Frontal cortex (tissue), 4 donors: ENCODE data around the gene FN1. TPM values are rescaled to one million over a fixed set of nuclear protein-coding genes. Genes with fewer than 3 reads are reported as not detected.
A peak's percentile ranks its signal among the peaks of the same experiment; 100 is the strongest.
"Not testable (repeated sequence)": the region's sequence is repeated elsewhere in the genome, so short reads cannot be mapped to it uniquely, and the experiment has no call there.

ENCODE experiments used
- DNase-seq, 2 donors: peaks; one replicate each; pipeline ENCODE4 v3.0.0; 2012; ENCODE audit warnings: low spot score in 2 of 2
- FAIRE-seq: peaks from 2 replicates; lab custom pipeline; 2012; peaks lifted over from hg19 to GRCh38; lab: Jason Lieb, UNC
- total RNA-seq: library from RNA; depleted of rRNA; stranded (reverse); fragments of >200 nt; gene quantifications from one replicate; pipeline ENCODE4 v1.2.3, GENCODE V29; 2014
- donor health status: control.
- donor health status: control.
- donor health status: control.

Gene FN1
- total RNA-seq, 1 donor from 2014 or later = 99.9 TPM

GRCh38 chr2:215313255-215313613 is 122.6 kb downstream of the FN1 start:
- DNase-seq (no peak), FAIRE-seq (no peak)

DNA sequence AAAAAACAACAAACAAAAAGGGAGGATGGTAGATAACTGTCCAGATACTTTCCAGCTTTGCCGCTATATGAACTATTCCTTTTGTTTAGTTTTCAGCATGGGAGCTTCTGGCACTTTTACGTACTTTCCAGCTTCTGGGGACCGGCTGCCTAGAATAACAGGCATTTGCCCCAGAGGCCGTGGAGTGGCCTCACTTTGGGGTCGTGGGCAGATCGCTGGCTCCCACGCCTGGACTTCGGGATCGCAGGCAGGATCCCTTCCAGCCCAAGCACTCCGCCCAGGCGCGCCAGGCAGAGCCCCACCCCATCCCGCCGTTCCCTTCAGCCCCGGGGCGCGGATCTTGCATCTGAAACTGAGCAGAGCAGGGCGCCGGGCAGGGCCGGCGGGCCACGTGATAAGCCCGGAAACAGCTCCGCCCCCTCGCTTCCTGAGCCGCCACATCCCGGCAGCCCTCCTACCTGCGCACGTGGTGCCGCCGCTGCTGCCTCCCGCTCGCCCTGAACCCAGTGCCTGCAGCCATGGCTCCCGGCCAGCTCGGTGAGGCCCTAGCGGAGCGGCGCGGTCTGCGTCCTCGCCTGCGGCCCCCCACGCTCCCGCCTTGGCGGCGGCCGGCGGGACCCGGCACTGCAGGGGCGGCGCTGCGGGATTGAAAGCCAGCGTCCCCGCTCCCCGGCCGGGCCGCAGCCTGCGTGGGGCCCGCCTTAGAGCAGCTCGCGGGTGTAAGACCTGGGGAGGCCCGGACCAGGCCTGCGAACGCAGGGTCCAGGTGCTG is 124.1 kb downstream of the FN1 start, which contains the start of gene ATIC:
Gene ATIC (plus strand): TSS at position 435 of the 772 bp plus-strand sequence. CDS start 84 bp downstream, at position 519.
- DNase-seq = peak; percentile 84 to 86
- FAIRE-seq = no peak

- FAIRE-seq, DNase-seq: not testable (repeated sequence)
These were observed 124.6 kb downstream of the FN1 start for GRCh38 chr2:215311259-215311624.

Other genes starting within 250 kb of the FN1 start
- gene ATIC, start 124.0 kb downstream of the FN1 start, total RNA-seq = 13.9 TPM